CMK (cell line): ENCODE results near the gene FBXW2.
A peak's percentile ranks its signal among the peaks of the same experiment; 100 is the strongest.

ENCODE experiments used
- DNase-seq: peaks from one replicate; pipeline ENCODE4 v3.0.0-alpha.2; 2010; ENCODE audit warnings: low read depth

FBXW2 gene

DNA sequence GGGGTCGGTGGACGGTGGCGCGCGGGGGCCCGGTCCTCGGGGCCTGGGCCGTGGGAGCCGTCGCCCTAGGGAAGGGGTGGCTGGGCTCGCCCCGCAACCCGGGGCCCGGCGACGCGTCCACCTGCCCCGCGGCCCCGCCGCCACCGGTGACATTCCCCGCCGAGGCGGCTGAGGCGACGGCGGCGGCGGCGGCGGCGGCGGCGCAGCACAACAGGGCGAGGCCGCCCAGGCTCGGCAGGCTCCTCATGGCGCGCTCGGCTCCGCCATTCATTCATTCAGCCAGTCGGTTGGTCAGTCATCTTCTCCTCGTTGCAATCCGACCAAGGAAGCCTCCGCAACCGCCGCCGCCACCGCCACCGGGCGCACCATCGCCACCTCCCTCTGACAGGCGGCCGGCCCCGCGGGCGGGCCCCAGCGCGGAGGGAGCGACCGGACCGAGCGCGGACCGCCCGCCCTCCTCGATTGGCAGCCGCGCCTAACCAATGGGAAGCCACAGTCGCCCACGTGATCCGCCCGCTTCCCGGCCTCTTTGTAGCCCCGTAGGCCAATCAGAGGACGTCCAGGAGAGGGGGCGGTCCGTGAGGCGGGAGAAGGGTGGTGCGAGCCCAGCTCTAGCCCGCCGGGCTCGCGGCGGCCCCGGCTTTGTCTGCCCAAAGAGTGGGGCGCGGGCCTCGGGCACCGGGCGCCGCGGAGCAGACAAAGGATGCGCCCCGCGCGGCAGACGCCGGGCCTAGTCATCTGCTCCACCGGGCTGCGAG is 78.9 kb downstream of the FBXW2 start, which contains the start of gene MEGF9:
Gene MEGF9, minus strand, starts transcription at position 383 of the 758 bp plus-strand sequence. Its CDS starts 112 bp downstream, at position 271.
- peak; percentile 90 for DNase-seq

DNA sequence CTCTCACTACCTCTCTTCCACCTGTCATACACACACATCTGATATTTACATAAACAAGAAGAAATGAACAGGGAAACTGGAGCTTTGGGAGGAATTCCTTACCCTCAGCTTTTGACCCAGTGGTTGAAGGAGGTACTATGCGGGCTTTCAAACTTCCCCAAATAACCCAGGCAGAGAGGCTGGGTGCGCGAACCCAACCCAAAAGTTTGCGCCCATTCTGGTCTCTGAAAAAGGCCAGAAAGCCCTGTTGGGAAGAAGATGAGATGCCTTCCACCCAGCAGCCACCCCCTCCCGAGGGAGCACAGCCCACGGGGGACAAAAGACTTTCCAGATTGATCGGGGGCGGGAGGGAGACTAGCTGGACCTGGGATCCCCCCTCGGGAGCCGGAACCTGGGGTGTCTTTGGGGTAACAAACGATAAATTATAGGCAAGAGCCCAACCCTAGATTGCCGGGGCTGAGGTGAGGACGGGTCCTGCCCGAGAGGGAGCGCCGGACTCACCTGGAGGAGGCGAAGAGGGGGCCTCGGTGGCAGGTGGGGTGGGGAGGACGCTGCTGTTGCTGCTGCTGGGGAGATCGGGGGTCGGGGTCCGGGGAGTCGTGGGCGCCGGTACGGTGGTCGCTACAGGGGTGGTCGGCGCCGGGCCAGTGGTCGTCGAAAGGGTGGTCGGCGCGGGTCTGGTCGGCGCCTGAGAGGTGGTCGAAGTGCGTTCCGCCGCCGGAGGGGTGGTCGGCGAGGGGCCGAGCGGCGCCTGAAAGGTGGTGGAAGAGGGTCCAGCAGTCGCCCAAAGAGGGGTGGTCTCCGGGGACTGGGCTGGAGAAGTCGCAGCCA is 79.7 kb downstream of the FBXW2 start:
- DNase-seq = no peak

DNA sequence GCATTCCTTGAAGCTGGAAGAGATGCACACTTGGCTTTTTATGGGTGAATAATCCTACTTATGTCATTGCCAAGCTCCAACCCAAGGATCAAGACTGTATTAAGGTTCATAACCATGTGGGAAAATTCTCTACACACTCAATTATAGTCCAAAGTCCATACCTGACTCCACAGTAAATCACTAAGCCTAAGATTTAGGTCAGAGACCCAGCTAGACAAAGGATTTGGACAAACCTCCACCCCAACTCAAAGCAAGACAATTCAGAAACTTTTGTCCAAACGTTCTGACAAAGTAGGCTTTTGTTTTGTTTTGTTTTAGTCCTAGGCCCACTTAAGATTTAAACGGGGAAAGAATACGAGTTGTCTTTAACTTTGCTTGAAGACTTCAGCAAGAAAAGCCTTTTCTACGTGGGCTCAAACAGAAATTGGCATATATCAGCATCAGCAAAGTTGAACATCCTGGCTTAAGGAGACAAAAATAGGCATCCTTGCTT is 80.6 kb downstream of the FBXW2 start:
- DNase-seq = no peak

DNA sequence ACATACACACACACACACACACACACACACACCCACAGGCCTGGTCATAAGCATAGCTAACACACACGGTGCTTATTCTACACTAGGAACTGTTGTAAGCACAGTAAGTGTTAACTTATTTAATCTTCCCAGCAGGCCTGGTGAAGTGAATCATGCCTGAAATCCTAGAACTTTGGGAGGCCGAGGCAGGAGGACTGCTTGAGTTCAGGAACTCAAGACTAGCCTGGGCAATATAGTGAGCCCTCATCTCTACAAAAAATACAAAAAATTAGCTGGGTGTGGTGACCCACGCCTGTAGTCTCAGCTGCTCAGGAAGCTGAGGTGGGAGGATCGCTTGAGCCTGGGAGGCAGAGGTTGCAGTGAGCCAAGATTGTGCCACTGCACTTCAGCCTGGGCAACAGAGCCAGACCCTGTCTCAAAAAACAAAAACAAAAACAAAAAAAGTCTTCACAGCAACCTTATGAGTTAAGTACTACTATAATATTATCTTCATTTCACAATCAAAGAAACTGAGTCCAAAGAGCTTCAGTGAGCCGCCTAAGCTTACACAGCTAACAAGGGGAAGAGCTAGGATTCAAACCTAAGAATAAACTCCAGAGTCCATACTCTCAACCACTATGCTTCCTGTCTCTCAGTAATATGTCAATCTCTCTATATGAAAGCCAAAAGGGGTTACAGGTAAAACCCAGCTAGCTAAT is 81.2 kb downstream of the FBXW2 start:
- DNase-seq = no peak

DNA sequence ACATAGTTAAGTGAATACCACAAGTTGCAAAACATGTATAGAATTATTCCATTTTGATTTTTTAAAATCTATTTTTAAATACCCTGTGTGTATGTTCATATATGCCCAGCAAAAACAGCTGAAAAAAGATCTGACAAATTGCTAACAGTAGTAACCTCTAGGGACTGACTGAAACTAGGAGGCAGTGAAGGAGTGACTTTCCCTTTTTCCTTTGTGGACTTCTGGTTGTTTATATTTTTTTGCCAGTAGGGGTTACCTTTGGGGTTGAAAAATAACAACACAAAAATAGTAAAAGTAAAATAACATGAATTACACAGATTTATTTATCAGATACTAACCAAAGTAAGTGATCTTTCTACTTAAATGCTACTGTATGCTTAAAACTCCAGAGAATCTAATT is 81.9 kb downstream of the FBXW2 start:
- DNase-seq = no peak

DNA sequence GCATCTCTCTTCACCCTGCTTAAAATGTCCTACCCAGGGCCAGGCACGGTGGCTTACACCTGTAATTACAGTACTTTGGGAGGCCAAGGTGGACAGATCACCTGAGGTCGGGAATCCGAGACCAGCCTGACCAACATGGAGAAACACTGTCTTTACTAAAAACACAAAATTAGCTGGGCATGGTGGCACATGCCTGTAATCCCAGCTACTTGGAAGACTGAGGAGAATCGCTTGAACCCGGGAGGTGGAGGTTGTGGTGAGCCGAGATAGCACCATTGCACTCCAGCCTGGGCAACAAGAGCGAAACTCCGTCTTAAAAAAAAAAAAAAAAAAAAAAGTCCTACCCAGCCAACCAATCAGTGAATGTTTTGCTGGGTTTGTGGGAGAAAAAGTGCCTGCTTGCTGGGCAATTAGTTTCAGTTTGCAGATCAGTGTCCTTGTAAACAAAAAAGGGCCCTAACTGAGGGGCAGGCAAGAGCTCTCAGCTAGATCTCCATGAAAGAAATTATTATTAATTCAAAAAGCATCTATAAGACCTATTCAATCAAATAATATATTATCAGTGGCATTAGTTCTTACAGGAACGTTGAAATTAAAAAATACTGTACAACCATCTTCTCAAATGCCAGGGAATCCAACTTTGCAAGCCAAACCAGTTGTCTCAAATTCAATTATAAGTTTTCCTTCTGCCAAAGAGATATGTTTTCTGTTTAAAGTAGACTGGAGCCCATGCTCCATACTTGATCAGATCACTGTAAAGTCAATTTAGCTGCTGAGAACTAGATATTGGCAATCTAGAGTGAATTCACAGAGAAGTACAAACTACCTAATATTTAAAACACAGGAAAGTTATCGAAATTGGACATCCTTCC is 82.9 kb downstream of the FBXW2 start:
- DNase-seq = peak; percentile 64

DNA sequence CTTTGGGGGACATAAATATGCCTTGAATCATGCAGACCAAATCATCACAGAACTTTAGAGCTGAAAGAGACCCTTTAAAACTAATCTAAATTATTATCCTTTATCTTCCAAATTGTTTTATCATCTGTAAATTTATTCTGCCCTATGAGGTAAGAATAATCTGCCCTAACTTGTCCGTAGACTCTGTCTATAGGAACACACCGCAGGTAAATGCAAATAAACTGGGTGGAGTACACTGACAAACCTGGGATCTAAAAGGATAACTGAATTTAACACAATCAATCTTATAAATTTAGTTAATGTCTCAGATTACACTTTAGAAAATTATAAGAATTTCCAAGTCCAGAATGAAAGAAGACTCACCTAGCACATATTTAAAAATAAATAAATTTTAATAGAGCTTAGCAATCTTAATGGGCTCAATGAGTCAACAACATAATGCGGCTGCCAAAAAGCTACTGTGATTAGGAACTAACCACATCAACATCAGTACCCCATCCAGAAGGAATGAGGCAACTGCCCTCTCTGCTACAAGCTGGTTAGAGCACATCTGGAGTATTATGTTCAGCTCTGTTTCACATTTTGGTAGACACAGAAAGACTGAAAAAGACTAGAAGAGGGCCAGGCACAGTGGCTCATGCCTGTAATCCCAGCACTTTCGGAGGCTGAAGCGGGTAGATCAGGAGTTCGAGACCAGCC is 84.5 kb downstream of the FBXW2 start:
- no peak for DNase-seq

DNA sequence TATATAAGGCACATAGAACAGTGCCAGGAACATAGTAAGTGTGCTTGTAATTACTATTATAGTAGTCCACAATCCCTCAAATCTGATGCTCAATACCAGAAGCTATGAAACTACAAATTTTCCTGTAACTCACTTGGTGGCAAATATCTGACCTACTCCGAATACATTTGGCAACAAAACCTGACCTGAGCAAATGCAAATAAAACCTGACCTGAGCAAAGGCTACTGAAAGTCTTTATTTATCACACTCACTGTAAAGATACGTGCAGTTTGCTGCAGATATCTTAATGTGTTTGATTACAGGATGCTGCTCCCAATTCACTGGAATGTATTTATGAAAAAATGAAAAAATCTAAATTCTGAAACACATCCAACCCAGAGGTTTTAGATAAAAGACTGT is 86.0 kb downstream of the FBXW2 start:
- DNase-seq = no peak
